CD4-positive, alpha-beta T cell treated with Interleukin-15 for 4 hours (primary cell): Measurements from ENCODE around the gene TYMP.
A peak's percentile ranks its signal among the peaks of the same experiment; 100 is the strongest.
"Not testable (repeated sequence)": the region's sequence is repeated elsewhere in the genome, so short reads cannot be mapped to it uniquely, and the experiment has no call there.

Source experiments
- DNase-seq: peaks from one replicate; pipeline ENCODE4 v3.0.0-alpha.2; 2020; ENCODE audit warnings: low spot score

Gene TYMP

GRCh38 chr22:50524676-50525103 is 5.1 kb downstream of the TYMP start:
- no peak for DNase-seq

- DNase-seq, result no peak
Measured at GRCh38 chr22:50523806-50524675, 5.8 kb downstream of the TYMP start.

GRCh38 chr22:50523458-50523805 is 6.4 kb downstream of the TYMP start:
- no peak for DNase-seq

- DNase-seq, result no peak
Measured at GRCh38 chr22:50522806-50523438, 6.9 kb downstream of the TYMP start.

- DNase-seq, result no peak
Measured at GRCh38 chr22:50522208-50522805, 7.5 kb downstream of the TYMP start.

- DNase-seq, result no peak
Measured at GRCh38 chr22:50521710-50522109, 8.1 kb downstream of the TYMP start.

- DNase-seq, result no peak
Measured at GRCh38 chr22:50520826-50521453, 8.9 kb downstream of the TYMP start.

GRCh38 chr22:50520184-50520583 is 9.6 kb downstream of the TYMP start:
- not testable (repeated sequence) for DNase-seq

- DNase-seq, result no peak
Measured at GRCh38 chr22:50519151-50519550, 10.7 kb downstream of the TYMP start.

GRCh38 chr22:50518606-50519005 is 11.2 kb downstream of the TYMP start:
- DNase-seq, result no peak

GRCh38 chr22:50517495-50518260 is 12.1 kb downstream of the TYMP start:
- no peak for DNase-seq

GRCh38 chr22:50516891-50517290 is 12.9 kb downstream of the TYMP start:
- no peak for DNase-seq

GRCh38 chr22:50516068-50516467 is 13.7 kb downstream of the TYMP start:
- DNase-seq, result no peak

- no peak for DNase-seq
Measured at GRCh38 chr22:50513175-50513574, 16.6 kb downstream of the TYMP start.

- no peak for DNase-seq
Measured at GRCh38 chr22:50508897-50509296, 20.9 kb downstream of the TYMP start.

- peak; percentile 97 for DNase-seq
Measured at GRCh38 chr22:50507991-50508884, 21.6 kb downstream of the TYMP start, which contains the start of gene NCAPH2. TSS of gene NCAPH2 (plus strand) at chr22:50508224. CDS start at chr22:50508338, 114 bp downstream.

- peak; percentile 92 for DNase-seq
Measured at GRCh38 chr22:50507421-50507990, 22.3 kb downstream of the TYMP start, which contains the start of gene LMF2. TSS of gene LMF2 (minus strand) at chr22:50507702. CDS start at chr22:50507675, 27 bp downstream.

GRCh38 chr22:50506611-50507420 is 23.0 kb downstream of the TYMP start:
- DNase-seq, result no peak
